ENCODE results near the gene TTC39A.

DNA sequence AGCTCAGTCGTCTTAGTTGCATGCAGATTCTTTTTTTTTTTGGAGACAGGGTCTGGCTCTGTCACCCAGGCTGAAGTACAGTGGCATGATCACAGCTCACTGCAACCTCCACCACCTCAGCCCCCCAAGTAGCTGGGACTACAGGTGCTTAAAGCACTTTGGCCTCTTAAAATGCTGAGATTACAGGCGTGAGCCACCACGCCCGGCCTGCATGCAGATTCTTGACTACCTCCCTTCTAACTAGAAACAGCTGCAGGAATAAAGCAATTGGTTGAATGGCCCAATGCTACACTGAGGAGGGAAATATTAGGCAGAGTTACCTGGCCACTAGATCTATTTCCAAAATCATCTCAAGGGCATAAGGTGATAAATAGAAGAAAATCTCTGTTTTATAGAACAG is 29.5 kb upstream of the TTC39A start:
- no peak for TF ChIP-seq POLR2AphosphoS5 (IDR thresholded peaks at IDR 0.05; ENCODE audit: low read depth, low read length)
- TF ChIP-seq, protein P1, sequence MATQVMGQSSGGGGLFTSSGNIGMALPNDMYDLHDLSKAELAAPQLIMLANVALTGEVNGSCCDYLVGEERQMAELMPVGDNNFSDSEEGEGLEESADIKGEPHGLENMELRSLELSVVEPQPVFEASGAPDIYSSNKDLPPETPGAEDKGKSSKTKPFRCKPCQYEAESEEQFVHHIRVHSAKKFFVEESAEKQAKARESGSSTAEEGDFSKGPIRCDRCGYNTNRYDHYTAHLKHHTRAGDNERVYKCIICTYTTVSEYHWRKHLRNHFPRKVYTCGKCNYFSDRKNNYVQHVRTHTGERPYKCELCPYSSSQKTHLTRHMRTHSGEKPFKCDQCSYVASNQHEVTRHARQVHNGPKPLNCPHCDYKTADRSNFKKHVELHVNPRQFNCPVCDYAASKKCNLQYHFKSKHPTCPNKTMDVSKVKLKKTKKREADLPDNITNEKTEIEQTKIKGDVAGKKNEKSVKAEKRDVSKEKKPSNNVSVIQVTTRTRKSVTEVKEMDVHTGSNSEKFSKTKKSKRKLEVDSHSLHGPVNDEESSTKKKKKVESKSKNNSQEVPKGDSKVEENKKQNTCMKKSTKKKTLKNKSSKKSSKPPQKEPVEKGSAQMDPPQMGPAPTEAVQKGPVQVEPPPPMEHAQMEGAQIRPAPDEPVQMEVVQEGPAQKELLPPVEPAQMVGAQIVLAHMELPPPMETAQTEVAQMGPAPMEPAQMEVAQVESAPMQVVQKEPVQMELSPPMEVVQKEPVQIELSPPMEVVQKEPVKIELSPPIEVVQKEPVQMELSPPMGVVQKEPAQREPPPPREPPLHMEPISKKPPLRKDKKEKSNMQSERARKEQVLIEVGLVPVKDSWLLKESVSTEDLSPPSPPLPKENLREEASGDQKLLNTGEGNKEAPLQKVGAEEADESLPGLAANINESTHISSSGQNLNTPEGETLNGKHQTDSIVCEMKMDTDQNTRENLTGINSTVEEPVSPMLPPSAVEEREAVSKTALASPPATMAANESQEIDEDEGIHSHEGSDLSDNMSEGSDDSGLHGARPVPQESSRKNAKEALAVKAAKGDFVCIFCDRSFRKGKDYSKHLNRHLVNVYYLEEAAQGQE (IDR thresholded peaks at IDR 0.05; ENCODE audit: insufficient read depth in 1 of 2, low read depth in 2 of 2, low read length in 1 of 2) = no peak

Data from Panc1 (cell line).